ENCODE measurements around the gene FREM2. TPM values are rescaled to one million over a fixed set of nuclear protein-coding genes. Genes with fewer than 3 reads are reported as not detected.

The FREM2 gene
- total RNA-seq, 2 experiments from 2014 or later, result not detected

DNA sequence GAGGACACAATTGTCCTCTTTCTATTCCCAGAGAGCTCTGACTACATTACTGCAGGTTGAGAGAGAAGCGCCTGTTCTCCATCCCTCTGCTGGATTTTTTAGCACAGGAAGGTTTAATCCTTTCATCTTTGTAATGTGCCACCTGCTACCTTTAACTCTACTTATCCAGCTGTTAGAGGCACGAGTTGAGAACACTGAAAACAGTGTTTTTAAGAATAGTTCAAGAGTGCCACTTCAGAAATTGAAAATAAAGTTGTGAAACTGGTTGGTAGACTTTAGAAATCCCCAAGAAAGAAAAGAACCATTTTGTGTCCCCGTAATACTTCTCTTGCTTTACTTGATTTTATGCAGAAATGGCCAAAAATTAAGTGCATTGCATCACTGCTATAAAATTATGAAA lies 20.6 kb downstream of the FREM2 start:
- DNase-seq (ENCODE audit: low spot score), result no peak
- Histone ChIP-seq H3K4me3 (ENCODE audit: low read depth, low read length, poor library complexity, severe bottlenecking) (no peak overlapping the region), H3K9me2 (ENCODE audit: insufficient read depth, low read length) (no peaks in the 10 kb centered on the region), H3K27ac (ENCODE audit: low read depth, low read length, poor library complexity, severe bottlenecking) (no peak overlapping the region), H3K79me2 (ENCODE audit: insufficient read depth, low read depth, low read length) (no peaks in the 10 kb centered on the region), H2AFZ (ENCODE audit: low read length) (no peak overlapping the region), H3K4me2 (ENCODE audit: low read length) (no peak overlapping the region), H4K20me1 (ENCODE audit: insufficient read depth, low read length) (peaks cover 5% of the 10 kb centered on the region; the same call in 1 of the 2 replicates), H3K36me3 (ENCODE audit: insufficient read depth, low read length) (no peaks in the 10 kb centered on the region), H3K4me1 (ENCODE audit: insufficient read depth, low read length, poor library complexity, severe bottlenecking) (no peaks in the 10 kb centered on the region), H3K9me3 (ENCODE audit: low read length) (no peaks in the 10 kb centered on the region)
- intact Hi-C loops (cut with micrococcal nuclease; ENCODE audit: unreplicated experiment), result no loop called here
- ChIA-PET POLR2A (interaction anchor here (0.7 to 0.8 kb wide), 3 partner anchors 11 to 17 kb away, joined by 3 read pairs; no protein-coding TSS in a partner anchor), CTCF (ENCODE audit: unreplicated experiment) (no interaction called here)
- TF ChIP-seq, protein P1, sequence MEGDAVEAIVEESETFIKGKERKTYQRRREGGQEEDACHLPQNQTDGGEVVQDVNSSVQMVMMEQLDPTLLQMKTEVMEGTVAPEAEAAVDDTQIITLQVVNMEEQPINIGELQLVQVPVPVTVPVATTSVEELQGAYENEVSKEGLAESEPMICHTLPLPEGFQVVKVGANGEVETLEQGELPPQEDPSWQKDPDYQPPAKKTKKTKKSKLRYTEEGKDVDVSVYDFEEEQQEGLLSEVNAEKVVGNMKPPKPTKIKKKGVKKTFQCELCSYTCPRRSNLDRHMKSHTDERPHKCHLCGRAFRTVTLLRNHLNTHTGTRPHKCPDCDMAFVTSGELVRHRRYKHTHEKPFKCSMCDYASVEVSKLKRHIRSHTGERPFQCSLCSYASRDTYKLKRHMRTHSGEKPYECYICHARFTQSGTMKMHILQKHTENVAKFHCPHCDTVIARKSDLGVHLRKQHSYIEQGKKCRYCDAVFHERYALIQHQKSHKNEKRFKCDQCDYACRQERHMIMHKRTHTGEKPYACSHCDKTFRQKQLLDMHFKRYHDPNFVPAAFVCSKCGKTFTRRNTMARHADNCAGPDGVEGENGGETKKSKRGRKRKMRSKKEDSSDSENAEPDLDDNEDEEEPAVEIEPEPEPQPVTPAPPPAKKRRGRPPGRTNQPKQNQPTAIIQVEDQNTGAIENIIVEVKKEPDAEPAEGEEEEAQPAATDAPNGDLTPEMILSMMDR (conservative IDR thresholded peaks at IDR 0.05; ENCODE audit: low read length), result no peak
- TF ChIP-seq EZH2phosphoT487 (IDR thresholded peaks at IDR 0.05; ENCODE audit: borderline replicate concordance, low read depth, low read length), result no peak
- no TSS peak for BruUV-seq (replicated peaks)

DNA sequence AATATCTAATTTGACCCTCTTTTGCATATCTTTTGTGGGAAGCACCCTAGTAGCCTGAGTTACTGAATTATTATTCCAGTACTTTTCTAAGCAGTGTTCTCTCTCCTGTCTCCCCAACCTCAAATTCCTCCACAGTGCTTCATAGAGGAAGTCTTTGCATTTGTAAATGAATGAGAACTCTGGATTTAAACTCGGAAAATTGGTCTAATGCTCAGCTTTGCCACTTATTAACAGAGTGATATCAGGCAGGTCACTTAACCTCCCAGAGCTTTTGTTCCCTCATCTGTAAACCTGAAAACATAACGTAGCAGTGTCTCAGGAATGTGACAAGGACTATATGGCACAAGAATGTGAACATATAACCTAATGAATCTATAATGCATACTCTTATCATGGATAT lies 26.2 kb downstream of the FREM2 start:
- POLR2A ChIA-PET, result interaction anchor here (1.1 kb wide), 1 partner anchor 11 kb away, joined by 3 read pairs; no protein-coding TSS in a partner anchor
- TF ChIP-seq, protein P1 (conservative IDR thresholded peaks at IDR 0.05; ENCODE audit: low read length), result no peak
- TF ChIP-seq EZH2phosphoT487 (IDR thresholded peaks at IDR 0.05; ENCODE audit: borderline replicate concordance, low read depth, low read length), result no peak
- no peak for DNase-seq (ENCODE audit: low spot score)
- intact Hi-C loops (cut with micrococcal nuclease; ENCODE audit: unreplicated experiment), result no loop called here
- Histone ChIP-seq H3K4me3 (ENCODE audit: low read depth, low read length, poor library complexity, severe bottlenecking) (no peak overlapping the region), H2AFZ (ENCODE audit: low read length) (no peak overlapping the region), H4K20me1 (ENCODE audit: insufficient read depth, low read length) (peaks cover 5% of the 10 kb centered on the region; the same call in 1 of the 2 replicates), H3K36me3 (ENCODE audit: insufficient read depth, low read length) (no peaks in the 10 kb centered on the region), H3K4me2 (ENCODE audit: low read length) (no peak overlapping the region), H3K27ac (ENCODE audit: low read depth, low read length, poor library complexity, severe bottlenecking) (no peak overlapping the region), H3K79me2 (ENCODE audit: insufficient read depth, low read depth, low read length) (no peaks in the 10 kb centered on the region), H3K9me2 (ENCODE audit: insufficient read depth, low read length) (no peaks in the 10 kb centered on the region), H3K4me1 (ENCODE audit: insufficient read depth, low read length, poor library complexity, severe bottlenecking) (no peaks in the 10 kb centered on the region), H3K9me3 (ENCODE audit: low read length) (no peaks in the 10 kb centered on the region)
- CTCF ChIA-PET (ENCODE audit: unreplicated experiment), result no interaction called here
- no TSS peak for BruUV-seq (replicated peaks)

DNA sequence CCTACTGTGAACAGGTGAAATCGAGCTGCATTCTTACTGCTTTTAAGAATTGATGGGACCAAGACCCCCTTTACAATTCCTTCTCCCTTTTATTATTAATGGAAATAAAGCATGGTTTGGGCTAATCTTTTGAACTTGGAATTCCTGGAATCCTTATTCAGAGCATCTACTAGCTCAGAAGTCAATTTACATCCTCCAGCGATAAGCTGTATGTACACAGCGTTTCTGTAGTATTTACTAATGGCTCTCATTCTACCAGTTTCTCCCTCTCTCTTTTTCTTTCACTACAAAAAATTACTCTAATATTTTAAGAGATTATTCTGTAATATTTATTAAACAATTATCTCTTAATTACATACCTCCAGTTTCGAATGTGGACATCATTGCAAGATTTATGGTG lies 31.5 kb downstream of the FREM2 start:
- Histone ChIP-seq H3K79me2 (ENCODE audit: insufficient read depth, low read depth, low read length) (no peaks in the 10 kb centered on the region), H3K9me3 (ENCODE audit: low read length) (no peaks in the 10 kb centered on the region), H3K9me2 (ENCODE audit: insufficient read depth, low read length) (no peaks in the 10 kb centered on the region), H3K4me2 (ENCODE audit: low read length) (no peak overlapping the region), H3K4me3 (ENCODE audit: low read depth, low read length, poor library complexity, severe bottlenecking) (no peak overlapping the region), H3K27ac (ENCODE audit: low read depth, low read length, poor library complexity, severe bottlenecking) (no peak overlapping the region), H4K20me1 (ENCODE audit: insufficient read depth, low read length) (no peaks in the 10 kb centered on the region), H3K4me1 (ENCODE audit: insufficient read depth, low read length, poor library complexity, severe bottlenecking) (no peaks in the 10 kb centered on the region), H3K36me3 (ENCODE audit: insufficient read depth, low read length) (no peaks in the 10 kb centered on the region), H2AFZ (ENCODE audit: low read length) (no peak overlapping the region)
- no peak for DNase-seq (ENCODE audit: low spot score)
- intact Hi-C loops (cut with micrococcal nuclease; ENCODE audit: unreplicated experiment), result no loop called here
- ChIA-PET POLR2A (interaction anchor here (1.0 to 1.2 kb wide), 2 partner anchors 11 to 143 kb away, joined by 3 read pairs; no protein-coding TSS in a partner anchor), CTCF (ENCODE audit: unreplicated experiment) (no interaction called here)
- TF ChIP-seq, protein P1 (conservative IDR thresholded peaks at IDR 0.05; ENCODE audit: low read length), result no peak
- no peak for TF ChIP-seq EZH2phosphoT487 (IDR thresholded peaks at IDR 0.05; ENCODE audit: borderline replicate concordance, low read depth, low read length)
- no TSS peak for BruUV-seq (replicated peaks)

All from OCI-LY7 (cell line).